H9 (cell line): ENCODE data around the gene PDE1A. TPM values are rescaled to one million over a fixed set of nuclear protein-coding genes. Genes with fewer than 3 reads are reported as not detected.

Experiments used
- DNase-seq: peaks from one replicate; pipeline ENCODE4 v3.0.0-alpha.2; 2017
- H2AFZ ChIP-seq: one replicate; pipeline ENCODE4 v1.6.1; 2013; ENCODE audit warnings: mild to moderate bottlenecking, low read length, control low read depth, moderate library complexity
- H2AK5ac ChIP-seq: 2 replicates; pipeline ENCODE4 v1.6.1; 2013; ENCODE audit warnings: low read length, control low read depth, mixed read lengths; ENCODE audit not compliant: insufficient read length
- H2BK120ac ChIP-seq: one replicate; pipeline ENCODE4 v1.6.1; 2013; ENCODE audit warnings: low read depth, mild to moderate bottlenecking, low read length, control low read depth, inconsistent platforms; ENCODE audit not compliant: poor library complexity, severe bottlenecking
- H2BK12ac ChIP-seq: 2 replicates; pipeline ENCODE4 v1.6.1; 2013; ENCODE audit warnings: low read length, control low read depth, mixed read lengths, low read depth; ENCODE audit not compliant: insufficient read length
- H2BK15ac ChIP-seq: 2 replicates; pipeline ENCODE4 v1.6.1; 2013; ENCODE audit warnings: low read depth, low read length, control low read depth
- H2BK20ac ChIP-seq: one replicate; pipeline ENCODE4 v1.6.1; 2013; ENCODE audit warnings: low read depth, mild to moderate bottlenecking, low read length, control low read depth, inconsistent platforms; ENCODE audit not compliant: poor library complexity, severe bottlenecking
- H2BK5ac ChIP-seq: 2 replicates; pipeline ENCODE4 v1.6.1; 2013; ENCODE audit warnings: low read length, control low read depth, mixed read lengths; ENCODE audit not compliant: insufficient read length
- H3K14ac ChIP-seq: 2 replicates; pipeline ENCODE4 v1.6.1; 2013; ENCODE audit warnings: low read length, control low read depth; ENCODE audit not compliant: insufficient read depth
- H3K18ac ChIP-seq: 2 replicates; pipeline ENCODE4 v1.6.1; 2013; ENCODE audit warnings: low read depth, mild to moderate bottlenecking, mixed read lengths, low read length, control low read depth; ENCODE audit not compliant: insufficient read length
- H3K23ac ChIP-seq: 2 replicates; pipeline ENCODE4 v1.6.1; 2013; ENCODE audit warnings: low read length, control low read depth, mixed read lengths, low read depth; ENCODE audit not compliant: insufficient read length
- H3K23me2 ChIP-seq: 2 replicates; pipeline ENCODE4 v1.6.1; 2013; ENCODE audit warnings: low read depth, mild to moderate bottlenecking, mixed read lengths, low read length, control low read depth; ENCODE audit not compliant: insufficient read length, poor library complexity, severe bottlenecking
- H3K27ac ChIP-seq: 2 replicates; pipeline ENCODE4 v1.5.1; 2013; ENCODE audit warnings: low read length, control low read depth, mixed read lengths, low read depth; ENCODE audit not compliant: insufficient read length
- H3K27me3 ChIP-seq: 2 replicates; pipeline ENCODE4 v1.6.1; 2013; ENCODE audit warnings: low read length, control low read depth, inconsistent platforms; ENCODE audit not compliant: insufficient read depth
- H3K4ac ChIP-seq: 2 replicates; pipeline ENCODE4 v1.6.1; 2013; ENCODE audit warnings: low read depth, mild to moderate bottlenecking, control low read depth, inconsistent platforms, low read length, moderate library complexity
- H3K4me1 ChIP-seq: 2 replicates; pipeline ENCODE4 v1.6.1; 2013; ENCODE audit warnings: low read length, control low read depth, inconsistent platforms; ENCODE audit not compliant: insufficient read depth
- H3K4me2 ChIP-seq: 2 replicates; pipeline ENCODE4 v1.6.1; 2013; ENCODE audit warnings: low read length, control low read depth, mixed read lengths; ENCODE audit not compliant: insufficient read length, insufficient read depth
- H3K56ac ChIP-seq: 2 replicates; pipeline ENCODE4 v1.6.1; 2013; ENCODE audit warnings: low read depth, mild to moderate bottlenecking, mixed read lengths, low read length, control low read depth; ENCODE audit not compliant: insufficient read length
- H3K79me1 ChIP-seq: 2 replicates; pipeline ENCODE4 v1.6.1; 2013; ENCODE audit warnings: low read depth, mild to moderate bottlenecking, moderate library complexity, low read length, control low read depth, inconsistent platforms; ENCODE audit not compliant: insufficient read depth, poor library complexity, severe bottlenecking
- H3K79me2 ChIP-seq: 2 replicates; pipeline ENCODE4 v1.6.1; 2013; ENCODE audit warnings: low read length, control low read depth, inconsistent platforms; ENCODE audit not compliant: insufficient read depth
- H3K9ac ChIP-seq: 2 replicates; pipeline ENCODE4 v1.6.1; 2013; ENCODE audit warnings: low read length, control low read depth, mixed read lengths; ENCODE audit not compliant: insufficient read length; ENCODE audit errors: extremely low read depth
- H3K9me3 ChIP-seq: one replicate; pipeline ENCODE4 v1.6.1; 2013; ENCODE audit warnings: low read depth, low read length, inconsistent platforms; ENCODE audit not compliant: control insufficient read depth
- H3T11ph ChIP-seq: one replicate; pipeline ENCODE4 v1.6.1; 2013; ENCODE audit warnings: mild to moderate bottlenecking, low read length, control low read depth, inconsistent platforms
- H4K20me1 ChIP-seq: one replicate; pipeline ENCODE4 v1.6.1; 2013; ENCODE audit not compliant: control insufficient read depth, insufficient read length, insufficient read depth
- H4K5ac ChIP-seq: 2 replicates; pipeline ENCODE4 v1.6.1; 2013; ENCODE audit warnings: low read depth, mild to moderate bottlenecking, mixed read lengths, low read length, control low read depth; ENCODE audit not compliant: insufficient read length
- H4K8ac ChIP-seq: replicated peaks from 2 replicates; pipeline ENCODE4 v1.6.1; 2013; ENCODE audit warnings: low read length, control low read depth, mixed read lengths, low read depth; ENCODE audit not compliant: insufficient read length
- H4K91ac ChIP-seq: 2 replicates; pipeline ENCODE4 v1.6.1; 2013; ENCODE audit warnings: low read depth, mild to moderate bottlenecking, moderate library complexity, mixed read lengths, low read length, control low read depth; ENCODE audit not compliant: insufficient read length
- H3K27ac Mint-ChIP-seq, 3 experiments: 2 replicates in 2 of 3; 3 replicates in 1 of 3; pipeline ENCODE4 v1.8.0; 2020 to 2021; ENCODE audit warnings: mixed read lengths in 3 of 3, mild to moderate bottlenecking in 1 of 3, moderate library complexity in 1 of 3
- H3K27me3 Mint-ChIP-seq: 2 replicates; pipeline ENCODE4 v1.8.0; 2021; ENCODE audit warnings: low read depth, mild to moderate bottlenecking, moderate library complexity, mixed read lengths
- H3K36me3 Mint-ChIP-seq, 3 experiments: 2 replicates in 2 of 3; 3 replicates in 1 of 3; pipeline ENCODE4 v1.8.0; 2020 to 2021; ENCODE audit warnings: low read depth in 3 of 3, mixed read lengths in 3 of 3; ENCODE audit not compliant: insufficient read depth in 1 of 3
- H3K4me1 Mint-ChIP-seq, 2 experiments: 2 replicates each; pipeline ENCODE4 v1.8.0; 2020; ENCODE audit warnings: mixed read lengths in 2 of 2
- H3K4me3 Mint-ChIP-seq, 2 experiments: 2 replicates in 1 of 2; 3 replicates in 1 of 2; pipeline ENCODE4 v1.8.0; 2020 to 2021; ENCODE audit warnings: mild to moderate bottlenecking in 2 of 2, mixed read lengths in 2 of 2, moderate library complexity in 1 of 2
- H3K9me3 Mint-ChIP-seq, 2 experiments: 2 replicates in 1 of 2; 3 replicates in 1 of 2; pipeline ENCODE4 v1.8.0; 2020; ENCODE audit warnings: mild to moderate bottlenecking in 2 of 2, mixed read lengths in 2 of 2, moderate library complexity in 1 of 2
- CTCF ChIP-seq: fragments of 200-600 bp; sonication (generic); conservative IDR thresholded peaks from 3 replicates; pipeline ENCODE4 v1.8.0; 2021; ENCODE audit warnings: antibody characterized with exemption, mild to moderate bottlenecking
- WGBS: extraction: QIAGEN DNeasy Blood & Tissue Kit; methylation state at CpG from one replicate; pipeline ENCODE4 v1.1.7; 2013; ENCODE audit warnings: missing lambda C conversion rate, low lambda C conversion rate, mixed read lengths; ENCODE audit not compliant: insufficient read length; ENCODE audit errors: extremely low coverage; 5-methylcytosine and 5-hydroxymethylcytosine counted together
- total RNA-seq: library from RNA; stranded (reverse); gene quantifications from 2 replicates; pipeline ENCODE4 v1.2.1, GENCODE V29; 2021

The PDE1A gene
- total RNA-seq, 1 experiment from 2014 or later = 0.11 TPM

GRCh38 chr2:182416861-182417260, 10.0 kb downstream of the PDE1A start:
- no peaks in the 10 kb centered on the region for H3K23me2 ChIP-seq
- no peaks in the 10 kb centered on the region for H3K79me2 ChIP-seq
- no peak overlapping the region for H2BK12ac ChIP-seq
- H2BK5ac ChIP-seq = no peak overlapping the region
- no peaks in the 10 kb centered on the region for H3K27me3 Mint-ChIP-seq
- no peak overlapping the region for H3K18ac ChIP-seq
- no peaks in the 10 kb centered on the region for H3K79me1 ChIP-seq
- no peak overlapping the region for H4K5ac ChIP-seq
- no peak overlapping the region for H2BK120ac ChIP-seq
- no peak overlapping the region for H4K8ac ChIP-seq
- H3K4me2 ChIP-seq = no peak overlapping the region
- no peak overlapping the region for H2AK5ac ChIP-seq
- H3K14ac ChIP-seq = no peak overlapping the region
- no peak overlapping the region for H3K4ac ChIP-seq
- no peak overlapping the region for H3K9ac ChIP-seq
- no peaks in the 10 kb centered on the region for H3K36me3 Mint-ChIP-seq
- H3K56ac ChIP-seq = no peak overlapping the region
- no peak overlapping the region for H4K91ac ChIP-seq
- H3K9me3 Mint-ChIP-seq = no peaks in the 10 kb centered on the region
- no peak for DNase-seq
- H3T11ph ChIP-seq = no peak overlapping the region
- no peak overlapping the region for H3K27ac ChIP-seq
- H4K20me1 ChIP-seq = no peaks in the 10 kb centered on the region
- H3K4me1 Mint-ChIP-seq = peaks cover 12 to 13% of the 10 kb centered on the region in 2 experiments
- no peak overlapping the region for H2BK20ac ChIP-seq
- no peak overlapping the region for H2BK15ac ChIP-seq
- no peak overlapping the region for H3K27ac Mint-ChIP-seq
- H3K27me3 ChIP-seq = no peaks in the 10 kb centered on the region
- no CpG with 5 or more reads among the region's 5 CpGs for WGBS
- peak overlapping the region; percentile 22 for H2AFZ ChIP-seq
- H3K4me1 ChIP-seq = no peaks in the 10 kb centered on the region
- H3K4me3 Mint-ChIP-seq = no peak overlapping the region
- no peak for TF ChIP-seq CTCF
- no peaks in the 10 kb centered on the region for H3K9me3 ChIP-seq
- H3K23ac ChIP-seq = no peak overlapping the region
